Activated T-cell treated with anti-CD3 and anti-CD28 coated beads, Interleukin-2, amount 50 U/mL, for 72 hours (primary cell): ENCODE data around the gene MPND. TPM values are rescaled to one million over a fixed set of nuclear protein-coding genes. Genes with fewer than 3 reads are reported as not detected.

Experiments used
- ATAC-seq, 2 donors: fragments of 150-1000 bp; cut with Tn5 transposase; replicated peaks in 1 of 2; 2 replicates each; pipeline ENCODE4 v1.10.0; 2021; ENCODE audit warnings: moderate library complexity in 2 of 2, mild to moderate bottlenecking in 1 of 2
- DNase-seq, 2 donors: peaks; one replicate each; pipeline ENCODE4 v3.0.0; 2021 to 2022; ENCODE audit warnings: mixed read lengths in 1 of 2
- H3K27ac Mint-ChIP-seq: one replicate; pipeline ENCODE4 v1.8.0; 2022; ENCODE audit warnings: mild to moderate bottlenecking, moderate library complexity, mixed read lengths
- H3K27me3 Mint-ChIP-seq: one replicate; pipeline ENCODE4 v1.8.0; 2022; ENCODE audit warnings: low read depth, mixed read lengths
- H3K36me3 Mint-ChIP-seq, 2 donors: one replicate each; pipeline ENCODE4 v1.8.0; 2022; ENCODE audit warnings: mixed read lengths in 2 of 2, mild to moderate bottlenecking in 1 of 2; ENCODE audit not compliant: insufficient read depth in 2 of 2
- H3K4me1 Mint-ChIP-seq: one replicate; pipeline ENCODE4 v1.8.0; 2022; ENCODE audit warnings: low read depth, mixed read lengths
- H3K4me3 Mint-ChIP-seq, 2 donors: one replicate each; pipeline ENCODE4 v1.8.0; 2022; ENCODE audit warnings: mild to moderate bottlenecking in 2 of 2, mixed read lengths in 2 of 2, moderate library complexity in 2 of 2
- H3K9me3 Mint-ChIP-seq, 2 donors: one replicate each; pipeline ENCODE4 v1.8.0; 2022; ENCODE audit warnings: mixed read lengths in 2 of 2
- total RNA-seq, 2 donors: library from RNA; stranded (reverse); gene quantifications; one replicate each; pipeline ENCODE4 v1.2.3, GENCODE V29; 2022

The MPND gene
- total RNA-seq, 2 donors from 2014 or later, result 9.7 to 10.3 TPM

DNA sequence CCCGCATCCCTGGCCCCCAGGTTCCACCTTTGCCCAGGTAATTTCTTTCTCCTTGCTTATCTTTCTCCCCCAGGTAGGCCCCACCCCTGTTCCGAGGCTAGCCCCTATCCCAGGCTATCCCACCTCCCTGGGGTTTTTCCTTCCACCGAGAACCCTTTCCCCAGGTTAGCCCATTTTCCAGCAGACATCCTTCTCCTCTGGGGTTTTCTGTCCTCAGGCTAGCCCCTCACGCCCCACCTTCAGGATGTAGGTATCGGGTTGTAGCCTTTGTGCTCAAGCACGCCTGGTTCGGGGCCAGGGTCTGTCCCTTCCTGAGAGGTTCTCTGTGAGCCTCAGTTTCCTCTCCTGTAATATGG lies 38.1 kb upstream of the MPND start:
- H3K27me3 Mint-ChIP-seq, result no peaks in the 10 kb centered on the region
- peaks cover 42% of the 10 kb centered on the region for H3K4me1 Mint-ChIP-seq
- peak overlapping the region; percentile 74 to 86 for H3K4me3 Mint-ChIP-seq
- no peaks in the 10 kb centered on the region for H3K9me3 Mint-ChIP-seq
- H3K36me3 Mint-ChIP-seq, result peaks cover 0 to 2% of the 10 kb centered on the region in 2 donors
- DNase-seq (no peak), ATAC-seq (no peak)
- peak overlapping the region; percentile 33 for H3K27ac Mint-ChIP-seq

DNA sequence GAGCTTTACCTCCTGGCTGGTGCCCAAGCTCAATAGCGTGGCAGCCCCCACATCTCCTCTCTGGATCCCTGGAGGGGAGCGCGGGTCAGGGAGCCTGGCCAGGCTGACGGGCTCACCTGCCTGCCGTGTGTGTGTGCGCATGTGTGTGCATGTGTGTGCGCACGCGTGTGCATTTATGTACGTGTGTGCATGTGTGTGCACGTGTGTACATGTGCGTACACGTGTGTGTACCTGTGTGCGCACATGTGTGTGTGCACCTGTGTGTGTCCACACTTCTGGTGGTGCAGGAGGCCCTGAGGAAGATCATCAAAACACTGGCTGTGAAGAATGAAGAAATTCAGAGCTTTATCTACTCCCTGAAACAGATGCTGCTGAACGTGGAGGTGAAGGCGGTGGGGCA lies 37.7 kb upstream of the MPND start:
- H3K4me1 Mint-ChIP-seq, result peaks cover 38% of the 10 kb centered on the region
- no peaks in the 10 kb centered on the region for H3K9me3 Mint-ChIP-seq
- ATAC-seq, result no peak
- DNase-seq, result no peak
- H3K27me3 Mint-ChIP-seq, result no peaks in the 10 kb centered on the region
- peak overlapping the region; percentile 74 to 86 for H3K4me3 Mint-ChIP-seq
- no peak overlapping the region for H3K27ac Mint-ChIP-seq
- H3K36me3 Mint-ChIP-seq, result peaks cover 0 to 2% of the 10 kb centered on the region in 2 donors

DNA sequence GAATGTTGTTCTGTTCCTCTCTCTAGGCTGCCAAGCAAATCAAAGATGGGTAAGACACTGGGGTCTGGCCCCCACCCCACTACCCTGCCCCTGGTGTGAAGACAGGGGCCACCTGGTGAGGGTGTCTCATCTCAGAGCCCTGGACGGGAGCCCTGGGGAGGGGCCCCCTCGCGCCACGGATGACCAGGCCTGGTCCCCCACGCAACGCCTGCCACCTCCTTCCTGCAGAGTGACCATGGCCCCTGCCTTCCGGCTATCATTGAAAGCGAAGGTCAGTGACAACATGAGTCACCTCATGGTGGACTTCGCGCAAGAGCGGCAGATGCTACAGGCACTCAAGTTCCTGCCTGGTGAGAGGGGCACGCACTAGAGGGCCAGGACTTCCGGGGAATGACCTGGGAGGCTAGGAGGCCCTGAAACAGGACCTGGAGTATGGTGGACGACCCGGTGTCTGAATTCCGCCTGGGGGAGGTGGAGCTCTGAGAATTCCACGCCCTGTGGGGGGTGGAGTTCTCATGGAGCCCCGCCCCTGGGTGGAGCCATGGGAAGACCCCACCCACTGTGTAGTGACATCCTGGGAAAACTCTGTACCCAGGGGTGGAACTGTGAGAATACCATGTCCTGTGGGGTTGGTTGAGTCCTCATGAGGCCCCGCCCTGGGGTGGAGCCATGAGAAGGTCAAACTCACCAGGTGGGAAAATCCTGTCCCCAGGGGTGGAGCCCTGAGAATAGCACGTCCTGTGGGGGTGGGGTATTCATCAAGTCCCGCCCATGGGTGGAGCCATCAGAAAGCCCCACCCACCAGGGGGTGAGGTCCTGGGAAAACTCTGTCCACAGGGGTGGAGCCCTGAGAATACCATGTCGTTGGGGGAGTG lies 32.9 kb upstream of the MPND start:
- Mint-ChIP-seq H3K27ac (no peak overlapping the region), H3K9me3 (no peaks in the 10 kb centered on the region), H3K27me3 (no peaks in the 10 kb centered on the region), H3K36me3 (peaks cover 0 to 3% of the 10 kb centered on the region in 2 donors), H3K4me3 (no peak overlapping the region), H3K4me1 (peaks cover 1% of the 10 kb centered on the region)
- ATAC-seq, result no peak
- DNase-seq, result no peak

DNA sequence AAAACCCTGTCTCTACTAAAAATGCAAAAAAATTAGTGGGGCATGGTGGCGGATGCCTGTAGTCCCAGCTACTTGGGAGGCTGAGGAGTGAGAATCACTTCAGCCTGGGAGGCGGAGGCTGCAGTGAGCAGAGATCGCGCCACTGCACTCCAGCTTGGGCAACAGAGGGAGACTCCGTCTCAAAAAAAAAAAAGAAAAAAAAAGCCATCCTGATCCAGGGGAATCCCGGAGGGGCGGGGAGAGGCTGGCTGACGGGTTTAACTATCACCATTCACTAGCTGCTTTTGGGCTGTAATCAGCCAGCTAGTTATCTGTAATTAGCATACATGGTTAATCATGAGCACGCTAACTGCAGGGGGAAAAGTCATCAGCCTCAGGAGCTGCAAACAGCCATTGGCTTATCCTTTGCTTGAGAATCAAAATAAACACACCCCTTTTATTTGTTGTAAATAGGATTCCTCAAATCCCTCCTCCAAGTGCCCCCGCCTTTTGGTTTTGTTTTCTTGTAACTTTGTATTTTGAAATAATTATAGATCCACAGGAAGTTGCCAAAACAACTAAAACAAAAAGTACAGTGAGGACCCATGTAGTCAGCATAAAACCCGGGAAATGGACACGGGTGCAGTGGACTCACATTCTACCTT lies 29.4 kb upstream of the MPND start:
- DNase-seq, result no peak
- no peak for ATAC-seq

DNA sequence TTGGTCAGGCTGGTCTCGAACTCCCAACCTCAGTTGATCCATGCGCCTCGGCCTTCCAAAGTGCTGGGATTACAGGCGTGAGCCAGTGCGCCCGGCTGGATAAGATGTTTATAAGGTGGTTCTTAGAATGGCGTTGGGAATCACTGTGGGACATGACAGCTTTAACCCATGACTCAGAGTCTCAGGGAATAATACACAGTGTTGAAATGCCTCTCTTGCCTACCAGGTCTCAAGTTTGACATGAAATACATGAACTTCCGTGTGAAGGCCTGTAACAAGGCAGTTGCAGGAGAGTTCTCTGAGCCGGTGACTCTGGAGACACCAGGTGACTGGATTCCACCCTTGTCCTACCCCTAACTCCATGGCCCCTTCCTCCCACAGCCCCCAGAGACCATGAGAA lies 26.4 kb upstream of the MPND start:
- H3K27me3 Mint-ChIP-seq, result no peaks in the 10 kb centered on the region
- no peak overlapping the region for H3K27ac Mint-ChIP-seq
- no peaks in the 10 kb centered on the region for H3K4me1 Mint-ChIP-seq
- no peak overlapping the region for H3K4me3 Mint-ChIP-seq
- peaks cover 14 to 15% of the 10 kb centered on the region in 2 donors for H3K9me3 Mint-ChIP-seq
- DNase-seq (no peak), ATAC-seq (no peak)
- H3K36me3 Mint-ChIP-seq, result peaks cover 9 to 19% of the 10 kb centered on the region in 2 donors

More for the DNA sequence above, 29.4 kb upstream of the MPND start:
- Mint-ChIP-seq H3K4me1 (no peaks in the 10 kb centered on the region), H3K36me3 (peaks cover 1 to 7% of the 10 kb centered on the region in 2 donors), H3K9me3 (no peaks in the 10 kb centered on the region), H3K27me3 (no peaks in the 10 kb centered on the region), H3K4me3 (no peak overlapping the region), H3K27ac (no peak overlapping the region)

DNA sequence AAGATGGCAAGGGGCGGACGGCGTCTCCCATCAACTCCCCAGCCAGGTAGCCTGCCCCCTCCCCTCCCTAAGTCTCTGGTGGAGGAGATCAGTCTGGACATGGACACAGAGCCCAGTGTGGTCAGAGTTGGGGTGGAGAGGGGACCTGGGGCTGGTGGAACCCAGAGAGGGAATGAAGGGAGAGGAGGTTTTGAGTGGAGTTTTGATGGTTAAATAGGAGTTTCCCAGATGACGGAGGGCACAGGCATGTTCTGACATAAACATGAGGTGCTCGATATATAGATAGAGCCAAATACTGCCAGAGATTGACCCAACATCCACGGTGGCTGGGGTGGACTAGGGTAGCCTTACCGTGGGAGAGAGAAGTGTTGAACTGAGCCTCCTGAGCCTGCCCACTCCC lies 24.9 kb upstream of the MPND start:
- H3K4me3 Mint-ChIP-seq, result no peak overlapping the region
- H3K4me1 Mint-ChIP-seq, result no peaks in the 10 kb centered on the region
- DNase-seq (no peak), ATAC-seq (no peak)
- H3K9me3 Mint-ChIP-seq, result peaks cover 14 to 15% of the 10 kb centered on the region in 2 donors
- H3K27ac Mint-ChIP-seq, result no peak overlapping the region
- H3K36me3 Mint-ChIP-seq, result peaks cover 9 to 18% of the 10 kb centered on the region in 2 donors
- no peaks in the 10 kb centered on the region for H3K27me3 Mint-ChIP-seq

DNA sequence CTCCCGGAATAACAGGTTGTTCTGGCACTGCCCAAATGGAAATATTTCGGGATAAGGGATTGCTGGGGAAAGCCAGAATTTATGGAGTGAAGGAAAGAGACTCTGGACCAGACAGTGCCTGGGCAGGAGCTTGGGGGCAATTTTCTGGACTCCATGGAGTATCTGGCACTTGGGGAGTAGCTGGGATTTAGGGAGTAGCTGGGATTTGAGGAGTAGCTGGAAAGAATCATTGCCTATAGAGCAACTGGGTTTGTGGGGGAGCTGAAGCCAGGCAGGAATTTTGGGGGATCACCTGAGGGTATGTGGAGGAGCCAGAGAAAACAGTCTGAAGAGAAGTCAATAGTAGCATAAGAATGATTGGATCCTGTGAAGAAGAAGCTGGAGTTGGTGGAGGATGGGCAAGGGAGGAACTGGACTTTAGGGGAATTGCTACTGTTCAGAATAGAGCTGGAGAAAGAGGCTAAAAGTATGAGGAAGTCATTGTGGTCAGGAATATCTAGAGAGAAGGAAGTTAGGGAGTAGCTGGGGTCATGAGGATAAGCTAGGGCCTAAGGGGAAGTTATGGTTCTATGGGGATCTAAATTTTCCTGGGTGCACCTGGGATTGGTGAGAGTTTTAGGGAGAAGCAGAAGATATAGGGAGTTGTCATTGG lies 24.2 kb upstream of the MPND start:
- no peak for ATAC-seq
- Mint-ChIP-seq H3K27me3 (no peaks in the 10 kb centered on the region), H3K36me3 (peaks cover 9 to 18% of the 10 kb centered on the region in 2 donors), H3K27ac (no peak overlapping the region), H3K9me3 (peaks cover 14 to 15% of the 10 kb centered on the region in 2 donors), H3K4me1 (no peaks in the 10 kb centered on the region), H3K4me3 (no peak overlapping the region)
- DNase-seq, result no peak

DNA sequence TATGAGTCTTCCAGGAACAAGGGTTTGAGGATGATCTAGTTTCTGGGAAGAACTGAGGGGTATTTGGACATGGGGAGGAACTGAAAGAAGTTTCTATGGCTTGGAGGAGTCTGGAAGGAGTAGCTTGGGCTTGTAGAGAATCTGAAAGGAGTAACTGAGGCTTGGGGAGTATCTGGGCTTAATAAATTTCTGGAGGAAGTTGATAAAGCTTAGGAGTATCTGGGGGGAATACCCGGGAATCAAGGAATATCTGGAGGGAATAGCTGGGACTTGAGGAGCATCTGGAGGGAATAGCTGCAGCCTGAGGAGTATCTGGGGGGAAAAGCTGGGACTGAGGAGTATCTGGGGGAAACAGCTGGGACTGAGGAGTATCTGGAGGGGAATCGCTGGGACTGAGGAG lies 22.9 kb upstream of the MPND start:
- no peak overlapping the region for H3K4me3 Mint-ChIP-seq
- peaks cover 14 to 15% of the 10 kb centered on the region in 2 donors for H3K9me3 Mint-ChIP-seq
- H3K27ac Mint-ChIP-seq, result no peak overlapping the region
- H3K4me1 Mint-ChIP-seq, result no peaks in the 10 kb centered on the region
- no peak for DNase-seq
- ATAC-seq, result no peak
- peaks cover 9 to 18% of the 10 kb centered on the region in 2 donors for H3K36me3 Mint-ChIP-seq
- no peaks in the 10 kb centered on the region for H3K27me3 Mint-ChIP-seq

DNA sequence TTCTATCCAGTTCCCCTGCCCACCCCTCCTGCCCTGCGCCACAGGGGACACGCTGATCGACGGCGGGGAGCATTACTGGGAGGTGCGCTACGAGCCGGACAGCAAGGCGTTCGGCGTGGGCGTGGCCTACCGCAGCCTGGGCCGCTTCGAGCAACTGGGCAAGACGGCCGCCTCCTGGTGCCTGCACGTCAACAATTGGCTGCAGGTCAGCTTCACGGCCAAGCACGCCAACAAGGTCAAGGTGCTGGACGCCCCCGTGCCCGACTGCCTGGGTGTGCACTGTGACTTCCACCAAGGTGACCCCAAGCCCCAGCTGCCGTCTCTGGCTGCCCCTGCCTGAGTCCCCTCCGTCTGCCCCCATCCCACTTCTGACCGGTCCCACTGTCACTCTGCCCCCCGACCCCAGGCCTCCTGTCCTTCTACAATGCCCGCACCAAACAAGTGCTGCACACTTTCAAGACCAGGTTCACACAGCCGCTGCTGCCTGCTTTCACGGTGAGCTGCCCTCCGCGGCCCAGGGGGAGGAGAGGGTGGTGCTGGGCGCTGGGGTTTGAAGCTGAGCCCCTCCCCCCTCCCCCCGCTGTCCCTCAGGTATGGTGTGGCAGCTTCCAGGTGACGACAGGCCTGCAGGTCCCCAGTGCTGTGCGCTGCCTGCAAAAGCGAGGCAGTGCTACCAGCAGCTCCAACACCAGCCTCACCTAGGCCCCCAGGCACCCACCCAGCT lies 20.3 kb upstream of the MPND start:
- H3K36me3 Mint-ChIP-seq, result peaks cover 8 to 18% of the 10 kb centered on the region in 2 donors

DNA sequence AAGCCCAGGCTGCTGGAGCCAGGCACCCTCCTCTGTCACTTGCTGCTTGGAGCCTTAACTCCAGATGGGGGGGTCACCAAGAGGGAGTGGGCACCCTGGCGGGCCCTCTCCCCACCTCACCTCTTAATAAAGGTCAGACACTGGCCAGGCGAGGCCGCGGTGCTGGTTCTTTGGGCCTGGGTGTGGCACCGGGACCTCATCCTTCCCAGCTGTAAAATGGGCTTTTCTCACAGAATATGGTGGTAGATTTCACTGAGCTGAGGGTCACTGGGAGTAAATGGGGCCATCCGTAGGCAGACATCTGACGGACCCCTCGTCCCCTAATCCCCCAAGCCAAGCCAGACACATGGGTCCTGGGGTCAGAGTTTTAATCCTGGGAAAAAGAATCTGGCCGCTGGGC lies 19.7 kb upstream of the MPND start:
- H3K27me3 Mint-ChIP-seq, result peaks cover 5% of the 10 kb centered on the region
- peaks cover 14 to 15% of the 10 kb centered on the region in 2 donors for H3K9me3 Mint-ChIP-seq
- H3K4me3 Mint-ChIP-seq, result no peak overlapping the region
- no peak for ATAC-seq
- no peak overlapping the region for H3K27ac Mint-ChIP-seq
- H3K4me1 Mint-ChIP-seq, result peaks cover 26% of the 10 kb centered on the region
- no peak for DNase-seq
- peaks cover 8 to 14% of the 10 kb centered on the region in 2 donors for H3K36me3 Mint-ChIP-seq

More for the DNA sequence above, 20.3 kb upstream of the MPND start:
- ATAC-seq (no peak), DNase-seq (no peak)
- Mint-ChIP-seq H3K4me1 (peaks cover 20% of the 10 kb centered on the region), H3K4me3 (no peak overlapping the region), H3K27ac (no peak overlapping the region), H3K27me3 (peaks cover 5% of the 10 kb centered on the region), H3K9me3 (peaks cover 14 to 15% of the 10 kb centered on the region in 2 donors)

DNA sequence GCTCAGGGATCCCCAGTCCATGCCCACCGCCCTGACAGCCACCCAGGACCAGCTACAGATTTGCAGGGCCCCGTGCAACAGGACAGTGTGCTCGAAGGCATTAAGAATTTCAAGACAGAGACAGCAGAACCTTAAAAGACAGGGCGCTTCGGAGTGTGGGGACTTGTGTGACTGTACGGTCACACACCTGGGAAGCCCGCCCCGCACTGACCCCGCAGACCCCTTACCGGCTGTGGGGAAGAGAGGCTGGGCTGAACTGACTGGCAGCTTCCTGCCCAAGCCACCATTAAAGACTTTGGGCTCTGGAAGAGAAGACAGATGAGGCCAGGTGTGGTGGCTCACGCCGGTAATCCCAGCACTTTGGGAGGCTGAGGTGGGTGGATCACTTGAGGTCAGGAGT lies 19.1 kb upstream of the MPND start:
- peaks cover 13% of the 10 kb centered on the region in 2 donors for H3K9me3 Mint-ChIP-seq
- H3K4me1 Mint-ChIP-seq, result peaks cover 29% of the 10 kb centered on the region
- H3K27me3 Mint-ChIP-seq, result peaks cover 5% of the 10 kb centered on the region
- ATAC-seq, result no peak
- no peak overlapping the region for H3K4me3 Mint-ChIP-seq
- peaks cover 6 to 10% of the 10 kb centered on the region in 2 donors for H3K36me3 Mint-ChIP-seq
- DNase-seq, result no peak
- H3K27ac Mint-ChIP-seq, result no peak overlapping the region

DNA sequence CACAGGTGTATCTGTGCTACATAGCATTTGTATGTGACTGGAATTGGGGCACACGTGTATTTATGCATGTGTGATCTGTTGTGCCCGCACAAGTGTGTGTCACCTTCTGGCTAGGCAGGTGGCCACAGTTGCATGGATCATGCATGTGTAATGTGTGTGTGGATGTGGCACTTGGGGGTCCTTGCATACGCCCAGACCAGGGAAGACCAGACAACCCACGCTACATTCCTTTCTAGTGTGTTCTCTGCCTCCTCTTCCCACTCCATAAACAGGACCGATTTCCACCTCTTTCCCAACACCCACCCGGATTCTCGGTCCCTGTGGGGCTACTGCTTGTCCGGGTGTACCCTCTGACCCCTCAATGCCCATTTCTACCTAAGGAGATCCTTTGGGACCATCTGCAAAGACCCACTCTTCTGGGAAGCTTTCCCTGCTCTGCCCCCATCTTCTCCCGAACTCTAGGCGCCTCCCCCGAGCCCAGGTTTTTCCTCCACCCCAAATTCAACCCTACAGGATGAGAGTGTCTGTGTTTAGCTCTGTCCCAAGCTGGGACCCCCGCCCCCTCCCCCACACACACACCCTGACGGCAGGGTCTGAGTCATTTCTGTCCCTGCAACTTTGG lies 17.0 kb upstream of the MPND start:
- Mint-ChIP-seq H3K4me3 (peak overlapping the region; percentile 73 to 86), H3K4me1 (peaks cover 29% of the 10 kb centered on the region), H3K36me3 (no peaks in the 10 kb centered on the region), H3K27ac (no peak overlapping the region), H3K27me3 (peaks cover 5% of the 10 kb centered on the region), H3K9me3 (no peaks in the 10 kb centered on the region)
- ATAC-seq (no peak), DNase-seq (no peak)
